NOMO-1 treated with DMSO at 0.1 percent for 48 hours (cell line): ENCODE results near the gene LANCL1.
"Not testable (repeated sequence)": the region's sequence is repeated elsewhere in the genome, so short reads cannot be mapped to it uniquely, and the experiment has no call there.

Source experiments
- DNase-seq: peaks from one replicate; lab custom pipeline; 2025; ENCODE audit not compliant: unreplicated experiment; lab: John Stamatoyannopoulos, UW

LANCL1 gene

GRCh38 chr2:210460322-210461227 is 16.0 kb downstream of the LANCL1 start:
- DNase-seq, result no peak

GRCh38 chr2:210459880-210460279 is 16.7 kb downstream of the LANCL1 start:
- no peak for DNase-seq

GRCh38 chr2:210459407-210459806 is 17.2 kb downstream of the LANCL1 start:
- no peak for DNase-seq

- DNase-seq, result no peak
Measured at GRCh38 chr2:210458395-210458794, 18.2 kb downstream of the LANCL1 start.

GRCh38 chr2:210456571-210456970 is 20.0 kb downstream of the LANCL1 start:
- no peak for DNase-seq

- no peak for DNase-seq
Measured at GRCh38 chr2:210454336-210454735, 22.2 kb downstream of the LANCL1 start.

GRCh38 chr2:210452194-210452593 is 24.4 kb downstream of the LANCL1 start:
- no peak for DNase-seq

- not testable (repeated sequence) for DNase-seq
Measured at GRCh38 chr2:210450942-210451341, 25.6 kb downstream of the LANCL1 start.

GRCh38 chr2:210445732-210446131 is 30.8 kb downstream of the LANCL1 start:
- no peak for DNase-seq

GRCh38 chr2:210445116-210445707 is 31.3 kb downstream of the LANCL1 start:
- DNase-seq, result peak; percentile 7

GRCh38 chr2:210443527-210443926 is 33.0 kb downstream of the LANCL1 start:
- DNase-seq, result no peak

GRCh38 chr2:210442878-210443277 is 33.7 kb downstream of the LANCL1 start:
- DNase-seq, result peak; percentile 34

- no peak for DNase-seq
Measured at GRCh38 chr2:210442457-210442856, 34.1 kb downstream of the LANCL1 start.

GRCh38 chr2:210440206-210440605 is 36.4 kb downstream of the LANCL1 start:
- no peak for DNase-seq

- DNase-seq, result no peak
Measured at GRCh38 chr2:210435439-210435838, 41.1 kb downstream of the LANCL1 start.

GRCh38 chr2:210432633-210433032 is 43.9 kb downstream of the LANCL1 start:
- no peak for DNase-seq

GRCh38 chr2:210429403-210430137 is 47.0 kb downstream of the LANCL1 start:
- no peak for DNase-seq

- DNase-seq, result no peak
Measured at GRCh38 chr2:210428393-210429179, 48.0 kb downstream of the LANCL1 start.

GRCh38 chr2:210427309-210427708 is 49.2 kb downstream of the LANCL1 start:
- DNase-seq, result not testable (repeated sequence)

- no peak for DNase-seq
Measured at GRCh38 chr2:210422366-210422765, 54.2 kb downstream of the LANCL1 start.

GRCh38 chr2:210421916-210422315 is 54.6 kb downstream of the LANCL1 start:
- peak; percentile 24 for DNase-seq
